ENCODE measurements around the gene RBM17. TPM values are rescaled to one million over a fixed set of nuclear protein-coding genes. Genes with fewer than 3 reads are reported as not detected.
"Not testable (repeated sequence)": the region's sequence is repeated elsewhere in the genome, so short reads cannot be mapped to it uniquely, and the experiment has no call there.

Gene RBM17
- total RNA-seq, 1 experiment from 2014 or later = 160 TPM

DNA sequence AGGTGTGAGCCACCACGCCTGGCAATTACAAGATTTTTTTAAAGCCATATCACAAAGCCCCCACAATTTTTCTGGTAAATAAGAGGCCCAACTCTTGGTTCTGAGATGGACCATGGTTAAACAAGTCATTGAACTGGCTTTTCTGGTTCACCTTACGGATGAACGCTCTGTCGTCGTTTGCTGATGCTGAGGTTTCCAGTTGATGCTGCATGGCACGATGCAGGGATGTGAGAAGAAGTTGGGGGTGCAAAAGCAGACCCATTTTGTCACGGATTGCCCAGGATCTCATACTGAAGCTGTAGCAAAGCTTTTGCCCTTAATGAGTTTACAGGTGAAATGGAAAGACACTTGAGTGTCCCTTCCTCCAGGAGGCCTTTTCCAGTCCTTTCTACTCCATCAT, 24.7 kb upstream of the RBM17 start:
- ATAC-seq (no peak), DNase-seq (ENCODE audit: low spot score) (no peak)
- Mint-ChIP-seq H3K36me3 (no peaks in the 10 kb centered on the region), H3K4me3 (no peak overlapping the region), H3K4me1 (peaks cover 6% of the 10 kb centered on the region), H3K27ac (no peak overlapping the region), H3K27me3 (ENCODE audit: low read depth) (no peaks in the 10 kb centered on the region; the same call in 1 of the 2 replicates), H3K9me3 (peaks cover 9% of the 10 kb centered on the region)
- CTCF ChIA-PET = interaction anchor here (0.7 to 1.0 kb wide), 2 partner anchors 23 to 109 kb away, joined by 4 to 8 read pairs; no protein-coding TSS in a partner anchor
- POLR2A ChIA-PET = no interaction called here
- TF ChIP-seq FOXJ3 (CRISPR knock-in tag; IDR thresholded peaks at IDR 0.05; ENCODE audit: borderline replicate concordance) (no peak), ETV6 (CRISPR knock-in tag; IDR thresholded peaks at IDR 0.05) (no peak), ZNF121 (CRISPR knock-in tag; IDR thresholded peaks at IDR 0.05) (no peak), GRHL2 (CRISPR knock-in tag; IDR thresholded peaks at IDR 0.05; ENCODE audit: insufficient replicate concordance, severe bottlenecking) (no peak), GABPB1 (CRISPR knock-in tag; IDR thresholded peaks at IDR 0.05) (no peak), KAT7 (CRISPR knock-in tag; IDR thresholded peaks at IDR 0.05; ENCODE audit: borderline replicate concordance) (no peak), ZNF232 (CRISPR knock-in tag; IDR thresholded peaks at IDR 0.05) (no peak), GTF2I (CRISPR knock-in tag; conservative IDR thresholded peaks at IDR 0.05) (no peak), ZNF423 (CRISPR knock-in tag; IDR thresholded peaks at IDR 0.05) (no peak)
- TF ChIP-seq, protein P1, sequence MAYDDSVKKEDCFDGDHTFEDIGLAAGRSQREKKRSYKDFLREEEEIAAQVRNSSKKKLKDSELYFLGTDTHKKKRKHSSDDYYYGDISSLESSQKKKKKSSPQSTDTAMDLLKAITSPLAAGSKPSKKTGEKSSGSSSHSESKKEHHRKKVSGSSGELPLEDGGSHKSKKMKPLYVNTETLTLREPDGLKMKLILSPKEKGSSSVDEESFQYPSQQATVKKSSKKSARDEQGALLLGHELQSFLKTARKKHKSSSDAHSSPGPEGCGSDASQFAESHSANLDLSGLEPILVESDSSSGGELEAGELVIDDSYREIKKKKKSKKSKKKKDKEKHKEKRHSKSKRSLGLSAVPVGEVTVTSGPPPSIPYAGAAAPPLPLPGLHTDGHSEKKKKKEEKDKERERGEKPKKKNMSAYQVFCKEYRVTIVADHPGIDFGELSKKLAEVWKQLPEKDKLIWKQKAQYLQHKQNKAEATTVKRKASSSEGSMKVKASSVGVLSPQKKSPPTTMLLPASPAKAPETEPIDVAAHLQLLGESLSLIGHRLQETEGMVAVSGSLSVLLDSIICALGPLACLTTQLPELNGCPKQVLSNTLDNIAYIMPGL (CRISPR knock-in tag; IDR thresholded peaks at IDR 0.05) = no peak
- TF ChIP-seq, protein P2, sequence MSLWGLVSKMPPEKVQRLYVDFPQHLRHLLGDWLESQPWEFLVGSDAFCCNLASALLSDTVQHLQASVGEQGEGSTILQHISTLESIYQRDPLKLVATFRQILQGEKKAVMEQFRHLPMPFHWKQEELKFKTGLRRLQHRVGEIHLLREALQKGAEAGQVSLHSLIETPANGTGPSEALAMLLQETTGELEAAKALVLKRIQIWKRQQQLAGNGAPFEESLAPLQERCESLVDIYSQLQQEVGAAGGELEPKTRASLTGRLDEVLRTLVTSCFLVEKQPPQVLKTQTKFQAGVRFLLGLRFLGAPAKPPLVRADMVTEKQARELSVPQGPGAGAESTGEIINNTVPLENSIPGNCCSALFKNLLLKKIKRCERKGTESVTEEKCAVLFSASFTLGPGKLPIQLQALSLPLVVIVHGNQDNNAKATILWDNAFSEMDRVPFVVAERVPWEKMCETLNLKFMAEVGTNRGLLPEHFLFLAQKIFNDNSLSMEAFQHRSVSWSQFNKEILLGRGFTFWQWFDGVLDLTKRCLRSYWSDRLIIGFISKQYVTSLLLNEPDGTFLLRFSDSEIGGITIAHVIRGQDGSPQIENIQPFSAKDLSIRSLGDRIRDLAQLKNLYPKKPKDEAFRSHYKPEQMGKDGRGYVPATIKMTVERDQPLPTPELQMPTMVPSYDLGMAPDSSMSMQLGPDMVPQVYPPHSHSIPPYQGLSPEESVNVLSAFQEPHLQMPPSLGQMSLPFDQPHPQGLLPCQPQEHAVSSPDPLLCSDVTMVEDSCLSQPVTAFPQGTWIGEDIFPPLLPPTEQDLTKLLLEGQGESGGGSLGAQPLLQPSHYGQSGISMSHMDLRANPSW (CRISPR knock-in tag; conservative IDR thresholded peaks at IDR 0.05; ENCODE audit: low read depth) = no peak
- TF ChIP-seq, protein P3, sequence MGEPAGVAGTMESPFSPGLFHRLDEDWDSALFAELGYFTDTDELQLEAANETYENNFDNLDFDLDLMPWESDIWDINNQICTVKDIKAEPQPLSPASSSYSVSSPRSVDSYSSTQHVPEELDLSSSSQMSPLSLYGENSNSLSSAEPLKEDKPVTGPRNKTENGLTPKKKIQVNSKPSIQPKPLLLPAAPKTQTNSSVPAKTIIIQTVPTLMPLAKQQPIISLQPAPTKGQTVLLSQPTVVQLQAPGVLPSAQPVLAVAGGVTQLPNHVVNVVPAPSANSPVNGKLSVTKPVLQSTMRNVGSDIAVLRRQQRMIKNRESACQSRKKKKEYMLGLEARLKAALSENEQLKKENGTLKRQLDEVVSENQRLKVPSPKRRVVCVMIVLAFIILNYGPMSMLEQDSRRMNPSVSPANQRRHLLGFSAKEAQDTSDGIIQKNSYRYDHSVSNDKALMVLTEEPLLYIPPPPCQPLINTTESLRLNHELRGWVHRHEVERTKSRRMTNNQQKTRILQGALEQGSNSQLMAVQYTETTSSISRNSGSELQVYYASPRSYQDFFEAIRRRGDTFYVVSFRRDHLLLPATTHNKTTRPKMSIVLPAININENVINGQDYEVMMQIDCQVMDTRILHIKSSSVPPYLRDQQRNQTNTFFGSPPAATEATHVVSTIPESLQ (CRISPR knock-in tag; IDR thresholded peaks at IDR 0.05) = no peak
- TF ChIP-seq, protein P4, sequence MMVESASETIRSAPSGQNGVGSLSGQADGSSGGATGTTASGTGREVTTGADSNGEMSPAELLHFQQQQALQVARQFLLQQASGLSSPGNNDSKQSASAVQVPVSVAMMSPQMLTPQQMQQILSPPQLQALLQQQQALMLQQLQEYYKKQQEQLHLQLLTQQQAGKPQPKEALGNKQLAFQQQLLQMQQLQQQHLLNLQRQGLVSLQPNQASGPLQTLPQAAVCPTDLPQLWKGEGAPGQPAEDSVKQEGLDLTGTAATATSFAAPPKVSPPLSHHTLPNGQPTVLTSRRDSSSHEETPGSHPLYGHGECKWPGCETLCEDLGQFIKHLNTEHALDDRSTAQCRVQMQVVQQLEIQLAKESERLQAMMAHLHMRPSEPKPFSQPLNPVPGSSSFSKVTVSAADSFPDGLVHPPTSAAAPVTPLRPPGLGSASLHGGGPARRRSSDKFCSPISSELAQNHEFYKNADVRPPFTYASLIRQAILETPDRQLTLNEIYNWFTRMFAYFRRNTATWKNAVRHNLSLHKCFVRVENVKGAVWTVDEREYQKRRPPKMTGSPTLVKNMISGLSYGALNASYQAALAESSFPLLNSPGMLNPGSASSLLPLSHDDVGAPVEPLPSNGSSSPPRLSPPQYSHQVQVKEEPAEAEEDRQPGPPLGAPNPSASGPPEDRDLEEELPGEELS (CRISPR knock-in tag; IDR thresholded peaks at IDR 0.05) = no peak
- TF ChIP-seq, protein P5, sequence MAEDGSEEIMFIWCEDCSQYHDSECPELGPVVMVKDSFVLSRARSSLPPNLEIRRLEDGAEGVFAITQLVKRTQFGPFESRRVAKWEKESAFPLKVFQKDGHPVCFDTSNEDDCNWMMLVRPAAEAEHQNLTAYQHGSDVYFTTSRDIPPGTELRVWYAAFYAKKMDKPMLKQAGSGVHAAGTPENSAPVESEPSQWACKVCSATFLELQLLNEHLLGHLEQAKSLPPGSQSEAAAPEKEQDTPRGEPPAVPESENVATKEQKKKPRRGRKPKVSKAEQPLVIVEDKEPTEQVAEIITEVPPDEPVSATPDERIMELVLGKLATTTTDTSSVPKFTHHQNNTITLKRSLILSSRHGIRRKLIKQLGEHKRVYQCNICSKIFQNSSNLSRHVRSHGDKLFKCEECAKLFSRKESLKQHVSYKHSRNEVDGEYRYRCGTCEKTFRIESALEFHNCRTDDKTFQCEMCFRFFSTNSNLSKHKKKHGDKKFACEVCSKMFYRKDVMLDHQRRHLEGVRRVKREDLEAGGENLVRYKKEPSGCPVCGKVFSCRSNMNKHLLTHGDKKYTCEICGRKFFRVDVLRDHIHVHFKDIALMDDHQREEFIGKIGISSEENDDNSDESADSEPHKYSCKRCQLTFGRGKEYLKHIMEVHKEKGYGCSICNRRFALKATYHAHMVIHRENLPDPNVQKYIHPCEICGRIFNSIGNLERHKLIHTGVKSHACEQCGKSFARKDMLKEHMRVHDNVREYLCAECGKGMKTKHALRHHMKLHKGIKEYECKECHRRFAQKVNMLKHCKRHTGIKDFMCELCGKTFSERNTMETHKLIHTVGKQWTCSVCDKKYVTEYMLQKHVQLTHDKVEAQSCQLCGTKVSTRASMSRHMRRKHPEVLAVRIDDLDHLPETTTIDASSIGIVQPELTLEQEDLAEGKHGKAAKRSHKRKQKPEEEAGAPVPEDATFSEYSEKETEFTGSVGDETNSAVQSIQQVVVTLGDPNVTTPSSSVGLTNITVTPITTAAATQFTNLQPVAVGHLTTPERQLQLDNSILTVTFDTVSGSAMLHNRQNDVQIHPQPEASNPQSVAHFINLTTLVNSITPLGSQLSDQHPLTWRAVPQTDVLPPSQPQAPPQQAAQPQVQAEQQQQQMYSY (CRISPR knock-in tag; IDR thresholded peaks at IDR 0.05) = no peak
- TF ChIP-seq, protein P6, sequence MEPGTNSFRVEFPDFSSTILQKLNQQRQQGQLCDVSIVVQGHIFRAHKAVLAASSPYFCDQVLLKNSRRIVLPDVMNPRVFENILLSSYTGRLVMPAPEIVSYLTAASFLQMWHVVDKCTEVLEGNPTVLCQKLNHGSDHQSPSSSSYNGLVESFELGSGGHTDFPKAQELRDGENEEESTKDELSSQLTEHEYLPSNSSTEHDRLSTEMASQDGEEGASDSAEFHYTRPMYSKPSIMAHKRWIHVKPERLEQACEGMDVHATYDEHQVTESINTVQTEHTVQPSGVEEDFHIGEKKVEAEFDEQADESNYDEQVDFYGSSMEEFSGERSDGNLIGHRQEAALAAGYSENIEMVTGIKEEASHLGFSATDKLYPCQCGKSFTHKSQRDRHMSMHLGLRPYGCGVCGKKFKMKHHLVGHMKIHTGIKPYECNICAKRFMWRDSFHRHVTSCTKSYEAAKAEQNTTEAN (CRISPR knock-in tag; IDR thresholded peaks at IDR 0.05) = no peak

DNA sequence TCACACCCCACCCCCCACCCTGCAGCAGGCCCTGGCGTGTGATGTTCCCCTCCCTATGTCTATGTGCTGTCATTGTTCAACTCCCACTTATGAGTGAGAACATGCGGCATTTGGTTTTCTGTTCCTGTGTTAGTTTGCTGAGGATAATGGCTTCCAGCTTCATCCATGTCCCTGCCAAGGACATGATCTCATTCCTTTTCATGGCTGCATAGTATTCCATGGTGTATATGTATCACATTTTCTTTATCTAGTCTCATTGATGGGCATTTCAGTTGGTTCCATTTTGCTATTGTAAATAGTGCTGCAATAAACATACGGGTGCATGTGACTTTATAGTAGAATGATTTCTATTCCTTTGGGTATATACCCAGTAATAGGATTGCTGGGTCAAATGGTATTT, 24.1 kb upstream of the RBM17 start:
- POLR2A ChIA-PET; H3K27ac Mint-ChIP-seq; ATAC-seq; H3K4me1 Mint-ChIP-seq; H3K27me3 Mint-ChIP-seq (ENCODE audit: low read depth); H3K4me3 Mint-ChIP-seq; H3K9me3 Mint-ChIP-seq; H3K36me3 Mint-ChIP-seq; DNase-seq (ENCODE audit: low spot score); CTCF ChIA-PET: not testable (repeated sequence)
